Activated CD8-positive, alpha-beta memory T cell treated with anti-CD3 and anti-CD28 coated beads, Interleukin-2, amount 50 U/mL, for 4 hours (primary cell): ENCODE results near the gene HCRTR1.
"Not testable (repeated sequence)": the region's sequence is repeated elsewhere in the genome, so short reads cannot be mapped to it uniquely, and the experiment has no call there.

Experiments
- DNase-seq: peaks from one replicate; pipeline ENCODE4 v3.0.0-alpha.2; 2020

Gene HCRTR1

DNA sequence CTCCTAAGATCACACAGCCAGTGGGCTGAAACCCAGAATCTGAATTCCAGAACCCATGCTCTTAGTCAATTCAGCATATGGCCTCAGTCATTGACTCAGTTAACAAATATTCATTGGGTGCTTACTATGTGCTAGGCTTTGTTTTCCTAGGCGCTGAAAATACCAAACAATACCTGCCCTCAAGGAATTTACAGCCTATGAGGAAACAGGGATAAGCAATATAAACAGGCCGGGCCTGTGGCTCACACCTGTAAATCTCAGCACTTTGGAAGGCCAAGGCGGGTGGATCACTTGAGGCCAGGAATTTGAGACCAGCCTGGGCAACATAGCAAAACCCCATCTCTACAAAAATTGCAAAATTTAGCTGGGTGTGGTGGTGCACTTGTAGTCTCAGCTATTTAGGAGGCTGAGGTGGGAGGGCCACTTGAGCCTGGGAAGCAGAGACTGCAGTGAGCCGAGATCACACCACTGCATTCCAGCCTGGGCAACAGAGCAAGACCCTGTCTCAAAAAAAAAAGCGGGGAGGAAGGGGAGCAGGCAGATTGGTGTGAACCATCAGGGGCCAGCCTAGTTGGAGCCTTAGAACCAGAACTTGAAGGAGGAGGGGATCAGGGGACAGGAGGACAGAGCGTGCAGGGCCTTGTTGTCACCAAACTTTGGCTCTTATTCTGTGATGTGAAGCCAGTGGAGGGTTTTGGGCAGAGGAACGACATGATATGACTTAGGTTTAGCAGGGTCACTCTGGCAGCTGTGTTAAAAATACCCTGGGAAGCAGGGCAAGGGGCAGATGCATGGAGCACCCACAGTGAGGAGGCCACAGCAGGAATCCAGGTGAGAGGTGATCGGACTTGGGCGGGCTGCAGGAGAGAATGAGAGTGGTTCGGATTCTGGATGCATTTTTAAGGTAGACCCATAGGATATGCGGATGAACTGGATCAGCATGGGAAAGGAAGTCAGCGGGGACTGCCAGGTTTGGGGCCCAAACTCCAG lies 35.4 kb upstream of the HCRTR1 start:
- no peak for DNase-seq

DNA sequence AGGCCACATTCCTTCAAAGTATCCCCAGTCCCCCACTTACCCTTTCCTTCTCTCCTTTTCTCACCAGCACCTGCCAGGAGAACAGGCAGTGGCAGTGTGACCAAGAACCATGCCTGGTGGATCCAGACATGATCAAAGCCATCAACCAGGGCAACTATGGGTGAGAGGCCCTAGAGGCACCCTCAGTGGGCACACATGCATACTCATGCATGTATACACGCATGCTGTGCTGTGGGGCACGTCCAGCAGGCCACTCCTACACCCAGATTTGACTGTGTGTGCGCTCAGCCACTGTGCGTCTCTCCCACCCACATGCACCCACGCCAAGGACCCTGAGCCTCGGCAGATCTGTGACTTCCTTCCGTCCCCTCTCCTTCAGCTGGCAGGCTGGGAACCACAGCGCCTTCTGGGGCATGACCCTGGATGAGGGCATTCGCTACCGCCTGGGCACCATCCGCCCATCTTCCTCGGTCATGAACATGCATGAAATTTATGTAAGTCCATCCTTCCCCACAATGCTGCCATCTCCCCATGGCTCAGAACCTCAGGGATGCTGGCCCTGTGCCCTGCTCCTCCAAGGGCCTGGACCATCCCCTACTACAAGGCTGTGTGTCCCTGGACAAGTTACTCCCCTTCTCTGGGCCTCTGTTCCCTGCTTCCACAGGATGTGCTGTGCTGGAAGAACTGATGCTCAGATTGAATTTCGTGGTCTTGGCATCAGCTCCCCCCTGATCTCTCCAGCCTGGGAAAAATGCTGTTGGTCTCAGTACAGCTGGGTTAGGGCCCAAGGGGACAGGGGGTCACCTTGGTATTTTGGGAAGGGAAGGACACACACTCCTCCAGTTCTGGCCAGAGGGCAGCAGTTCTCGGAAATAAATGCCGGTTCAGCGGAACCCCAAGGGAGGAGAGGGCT lies 34.2 kb upstream of the HCRTR1 start:
- DNase-seq, result no peak

DNA sequence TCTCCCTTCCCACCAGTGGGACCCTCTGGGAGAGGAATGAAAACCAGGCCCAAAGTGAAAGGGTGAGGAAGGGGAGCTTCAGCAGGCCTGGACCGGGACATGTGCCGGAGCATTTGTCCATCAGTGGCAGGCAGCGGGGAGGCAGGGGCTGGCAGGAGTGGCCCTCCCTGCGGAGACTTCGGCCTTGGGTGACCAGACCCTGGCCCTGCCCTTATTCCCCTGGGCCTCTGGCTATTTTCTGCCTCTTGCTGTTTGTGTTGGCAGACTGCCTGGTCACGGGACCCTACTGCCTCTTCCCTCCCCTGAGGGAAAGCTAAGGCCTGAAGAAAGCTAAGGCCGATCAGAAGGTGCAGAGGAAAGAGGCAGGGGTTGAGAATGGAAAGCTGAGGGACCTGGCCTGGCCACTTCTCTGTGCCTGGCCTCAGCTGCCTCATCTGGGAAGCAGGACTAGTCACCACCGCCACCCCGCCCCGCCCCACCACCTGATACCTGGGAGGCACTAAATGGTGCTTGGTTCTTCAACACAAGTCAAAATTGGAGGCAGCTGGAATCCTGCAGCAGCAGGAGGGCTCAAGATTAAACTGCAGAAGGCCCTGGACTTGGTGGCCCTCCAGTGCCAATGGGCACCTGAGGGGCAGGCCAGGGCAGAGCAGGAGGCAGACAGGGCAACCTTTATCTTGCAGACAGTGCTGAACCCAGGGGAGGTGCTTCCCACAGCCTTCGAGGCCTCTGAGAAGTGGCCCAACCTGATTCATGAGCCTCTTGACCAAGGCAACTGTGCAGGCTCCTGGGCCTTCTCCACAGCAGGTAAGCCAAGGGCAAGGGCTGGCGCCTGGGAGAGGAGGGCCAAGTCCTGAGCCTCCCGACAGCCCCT lies 33.3 kb upstream of the HCRTR1 start:
- DNase-seq, result no peak

DNA sequence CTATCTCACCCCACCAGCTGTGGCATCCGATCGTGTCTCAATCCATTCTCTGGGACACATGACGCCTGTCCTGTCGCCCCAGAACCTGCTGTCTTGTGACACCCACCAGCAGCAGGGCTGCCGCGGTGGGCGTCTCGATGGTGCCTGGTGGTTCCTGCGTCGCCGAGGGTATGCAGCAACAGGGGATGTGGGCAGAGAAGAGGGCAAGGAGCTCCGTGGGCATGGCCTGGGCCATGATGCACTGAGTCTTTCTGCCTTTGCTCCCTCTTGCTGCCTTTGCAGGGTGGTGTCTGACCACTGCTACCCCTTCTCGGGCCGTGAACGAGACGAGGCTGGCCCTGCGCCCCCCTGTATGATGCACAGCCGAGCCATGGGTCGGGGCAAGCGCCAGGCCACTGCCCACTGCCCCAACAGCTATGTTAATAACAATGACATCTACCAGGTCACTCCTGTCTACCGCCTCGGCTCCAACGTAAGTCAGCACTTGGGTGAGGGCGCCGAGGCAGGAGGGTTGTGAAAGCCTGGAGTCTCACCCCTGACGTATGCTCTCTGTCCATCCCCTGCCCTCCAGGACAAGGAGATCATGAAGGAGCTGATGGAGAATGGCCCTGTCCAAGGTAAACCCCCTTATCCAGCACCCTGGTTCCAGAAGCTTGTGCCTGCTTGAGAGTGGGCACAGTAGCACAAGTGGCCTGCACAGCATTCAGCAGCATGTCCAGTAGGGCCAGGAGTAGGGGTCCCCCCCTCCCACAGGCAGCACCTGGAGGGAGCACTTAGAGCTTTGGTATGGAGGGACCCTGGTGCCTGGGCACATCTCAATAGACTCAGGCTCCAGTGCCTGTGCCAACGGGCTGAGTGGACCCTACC lies 32.4 kb upstream of the HCRTR1 start:
- no peak for DNase-seq

DNA sequence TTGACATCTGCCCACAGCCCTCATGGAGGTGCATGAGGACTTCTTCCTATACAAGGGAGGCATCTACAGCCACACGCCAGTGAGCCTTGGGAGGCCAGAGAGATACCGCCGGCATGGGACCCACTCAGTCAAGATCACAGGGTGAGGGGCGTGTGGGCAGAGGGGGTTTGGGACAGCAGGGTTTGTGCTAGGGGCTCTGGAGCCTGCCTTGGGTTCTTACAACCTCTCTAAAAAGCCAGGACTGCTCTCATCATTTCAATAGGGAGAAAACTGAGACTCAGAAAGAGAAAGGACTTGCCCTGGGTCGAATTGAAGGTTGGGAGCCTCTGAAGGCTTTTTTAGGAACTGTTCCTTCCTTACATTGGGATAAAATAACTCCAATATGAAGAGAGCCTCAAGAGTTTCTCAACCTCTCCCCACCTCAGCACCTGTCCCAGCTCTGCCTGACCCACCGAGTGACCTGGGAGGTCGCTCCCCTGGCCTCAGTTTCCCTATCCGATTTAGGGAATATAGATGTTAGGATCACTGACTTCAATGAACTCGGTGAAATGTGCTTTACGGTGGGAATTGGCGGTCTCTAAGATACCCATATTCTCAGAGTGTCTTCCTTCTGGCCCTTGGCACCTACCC lies 31.6 kb upstream of the HCRTR1 start:
- DNase-seq, result no peak

DNA sequence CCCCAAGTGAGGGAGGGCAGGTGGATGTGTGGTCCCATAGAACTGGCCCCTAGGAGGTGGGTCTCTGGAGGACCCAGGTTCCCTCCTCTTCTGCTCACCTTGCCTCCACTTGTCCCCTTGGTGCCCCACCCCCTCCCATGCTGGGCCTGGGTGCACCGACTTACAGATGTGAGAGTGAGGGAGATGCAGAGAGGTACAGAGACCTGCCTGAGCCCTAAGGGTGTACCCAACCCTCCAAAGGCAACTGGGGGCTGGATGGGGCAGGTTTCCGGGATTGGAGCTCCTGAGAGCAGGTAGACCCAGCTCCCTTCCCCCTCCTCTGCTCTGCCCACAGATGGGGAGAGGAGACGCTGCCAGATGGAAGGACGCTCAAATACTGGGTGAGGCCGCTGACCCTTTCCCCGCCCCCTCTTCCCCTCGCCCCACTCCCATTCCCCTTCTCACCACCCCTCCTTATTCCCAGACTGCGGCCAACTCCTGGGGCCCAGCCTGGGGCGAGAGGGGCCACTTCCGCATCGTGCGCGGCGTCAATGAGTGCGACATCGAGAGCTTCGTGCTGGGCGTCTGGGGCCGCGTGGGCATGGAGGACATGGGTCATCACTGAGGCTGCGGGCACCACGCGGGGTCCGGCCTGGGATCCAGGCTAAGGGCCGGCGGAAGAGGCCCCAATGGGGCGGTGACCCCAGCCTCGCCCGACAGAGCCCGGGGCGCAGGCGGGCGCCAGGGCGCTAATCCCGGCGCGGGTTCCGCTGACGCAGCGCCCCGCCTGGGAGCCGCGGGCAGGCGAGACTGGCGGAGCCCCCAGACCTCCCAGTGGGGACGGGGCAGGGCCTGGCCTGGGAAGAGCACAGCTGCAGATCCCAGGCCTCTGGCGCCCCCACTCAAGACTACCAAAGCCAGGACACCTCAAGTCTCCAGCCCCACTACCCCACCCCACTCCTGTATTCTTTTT lies 30.8 kb upstream of the HCRTR1 start:
- DNase-seq, result no peak

DNA sequence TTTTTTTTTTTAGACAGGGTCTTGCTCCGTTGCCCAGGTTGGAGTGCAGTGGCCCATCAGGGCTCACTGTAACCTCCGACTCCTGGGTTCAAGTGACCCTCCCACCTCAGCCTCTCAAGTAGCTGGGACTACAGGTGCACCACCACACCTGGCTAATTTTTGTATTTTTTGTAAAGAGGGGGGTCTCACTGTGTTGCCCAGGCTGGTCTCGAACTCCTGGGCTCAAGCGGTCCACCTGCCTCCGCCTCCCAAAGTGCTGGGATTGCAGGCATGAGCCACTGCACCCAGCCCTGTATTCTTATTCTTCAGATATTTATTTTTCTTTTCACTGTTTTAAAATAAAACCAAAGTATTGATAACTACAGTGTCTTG lies 30.2 kb upstream of the HCRTR1 start:
- not testable (repeated sequence) for DNase-seq

DNA sequence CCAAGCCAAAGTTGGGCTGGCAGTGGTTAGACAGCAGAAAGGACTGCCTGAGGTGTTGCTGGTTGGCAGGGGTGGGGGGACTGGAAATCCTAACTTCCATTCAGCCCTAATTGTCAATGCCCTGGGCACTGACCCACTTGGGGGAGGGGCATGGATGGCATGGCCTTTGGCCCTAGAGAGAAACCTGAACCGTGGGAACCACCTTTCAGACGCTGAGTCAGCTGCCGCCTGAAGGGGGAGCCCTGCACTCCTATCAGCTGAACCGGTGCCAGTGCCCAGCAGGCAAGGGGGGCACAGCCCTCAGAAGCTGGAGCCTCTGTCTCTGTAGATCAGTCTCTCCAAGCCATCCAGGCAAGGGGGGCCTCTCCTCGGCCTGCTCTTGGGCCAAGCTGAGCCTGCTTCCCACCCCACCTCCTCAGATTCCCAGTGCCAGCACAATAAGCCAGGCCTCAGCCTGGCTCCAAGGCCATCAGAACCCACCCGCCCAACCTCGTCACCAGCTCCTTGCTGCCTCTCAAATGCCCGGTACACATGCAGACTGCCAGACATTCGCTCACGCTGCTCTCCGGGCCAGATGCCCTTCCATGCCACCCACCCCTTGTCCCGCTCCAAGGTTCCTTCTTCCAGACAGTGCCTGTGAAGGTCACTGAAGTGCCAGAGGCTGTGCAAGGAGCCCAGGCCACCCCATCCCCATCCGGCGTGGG lies 29.6 kb upstream of the HCRTR1 start:
- peak; percentile 46 for DNase-seq

DNA sequence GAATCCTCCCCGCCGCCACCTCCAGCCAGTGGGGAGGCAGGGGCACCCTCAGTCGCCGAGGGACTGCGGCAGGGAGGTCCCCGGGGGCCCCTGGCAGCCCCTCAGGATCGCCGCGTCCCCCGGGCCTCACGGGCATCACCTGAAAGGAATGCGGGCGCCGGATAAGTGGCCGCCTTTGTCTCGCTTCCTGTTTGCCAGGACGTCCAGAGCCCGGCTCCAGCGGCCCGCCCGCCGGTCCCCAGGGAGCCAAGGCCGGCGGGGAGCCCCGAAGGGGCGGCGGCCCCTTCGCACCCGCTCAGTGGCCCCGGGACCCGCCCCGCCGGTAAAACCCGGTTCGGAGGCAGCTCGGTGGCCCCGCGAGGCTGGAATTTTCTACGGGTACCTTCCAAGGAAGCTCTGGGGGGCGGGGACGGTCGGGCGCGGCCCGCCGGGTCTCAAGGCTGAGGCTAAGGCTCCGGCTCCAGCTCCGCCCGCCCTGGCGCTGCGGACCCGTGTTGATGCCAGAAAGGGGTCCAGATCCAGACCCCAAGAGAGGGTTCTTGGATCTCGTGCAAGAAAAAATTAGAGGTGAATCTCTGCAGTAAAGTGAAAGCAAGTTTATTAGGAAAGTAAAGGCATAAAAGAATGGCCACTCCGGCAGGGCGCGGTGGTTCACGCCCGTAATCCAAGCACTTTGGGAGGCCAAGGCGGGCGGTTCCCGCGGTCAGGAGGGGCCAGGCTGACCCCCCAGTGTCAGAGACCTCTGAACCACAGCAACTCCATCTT lies 28.6 kb upstream of the HCRTR1 start:
- DNase-seq, result no peak

DNA sequence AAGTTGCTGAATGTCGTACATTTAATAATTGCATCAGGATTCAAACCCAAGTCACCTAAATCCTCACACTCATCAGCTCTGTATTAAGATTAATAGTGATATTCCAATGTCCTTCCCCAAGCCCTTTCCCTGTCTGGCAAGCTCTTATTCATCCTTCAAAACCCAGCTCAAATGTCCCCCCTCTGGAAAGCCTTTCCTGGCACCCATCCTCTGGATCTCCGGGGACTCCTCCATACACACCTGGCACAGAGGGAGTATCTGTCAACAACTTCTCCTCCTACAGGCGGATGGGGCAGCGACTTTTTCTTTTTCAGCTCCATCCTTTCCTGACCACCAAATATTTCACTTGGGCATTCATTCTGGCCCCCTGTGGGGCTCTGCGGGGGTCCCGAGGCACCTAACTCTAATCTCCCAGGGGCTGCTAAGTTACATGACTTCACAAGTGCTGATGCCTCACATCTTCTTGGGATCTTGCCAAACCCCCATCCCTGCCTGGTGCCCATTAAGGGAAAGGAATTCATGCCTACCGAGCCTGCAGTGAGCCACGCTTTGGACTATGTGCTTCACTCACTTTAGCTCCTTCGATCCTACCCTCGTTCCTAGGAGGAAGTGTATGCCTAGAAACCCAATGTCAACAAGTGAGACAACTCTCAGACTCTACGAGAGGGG lies 25.9 kb upstream of the HCRTR1 start:
- no peak for DNase-seq

DNA sequence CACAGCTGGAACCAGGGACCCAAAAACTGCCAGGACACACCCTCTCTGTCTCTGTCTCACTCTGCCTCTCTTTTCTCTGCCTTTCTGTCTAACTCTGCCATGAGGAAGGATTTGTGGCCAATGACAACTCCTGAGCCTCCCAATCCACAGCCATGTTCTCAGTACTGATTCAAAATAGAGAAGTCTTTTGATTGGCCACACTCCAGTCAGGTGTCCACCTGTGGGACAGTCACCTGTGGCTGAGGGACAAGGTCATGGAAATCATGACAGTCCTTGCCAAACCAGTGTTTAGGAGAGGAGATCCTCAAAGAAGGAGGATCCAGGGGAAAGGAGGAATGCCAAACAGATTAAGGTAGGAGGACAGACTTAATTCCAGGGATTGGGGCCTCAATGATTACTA lies 25.4 kb upstream of the HCRTR1 start:
- DNase-seq, result no peak

DNA sequence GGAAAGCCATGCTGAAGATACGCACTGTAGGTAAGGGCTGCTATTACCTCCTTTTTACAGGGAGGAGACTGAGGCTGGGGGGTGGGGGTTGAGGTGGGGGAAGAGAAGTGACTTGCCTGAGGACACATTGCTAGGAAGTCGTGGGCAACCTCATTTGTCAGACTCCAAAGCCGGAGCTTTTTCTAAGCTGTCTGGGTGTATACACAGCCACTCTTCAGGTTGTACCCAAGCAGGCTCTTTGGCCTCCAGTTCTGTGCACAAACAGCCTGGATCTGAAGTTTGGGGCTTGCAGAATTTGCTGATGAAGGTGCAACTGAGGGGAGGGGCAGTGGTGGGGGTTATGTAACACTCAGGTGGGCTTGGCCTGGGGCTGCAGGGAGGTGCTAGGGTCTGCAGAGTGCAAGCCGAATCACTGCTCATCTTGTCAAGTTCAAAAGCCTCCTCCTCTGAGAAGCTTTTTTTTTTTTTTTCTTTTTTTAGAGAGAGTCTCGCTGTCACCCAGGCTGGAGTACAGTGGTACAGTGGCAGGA lies 24.3 kb upstream of the HCRTR1 start:
- no peak for DNase-seq

DNA sequence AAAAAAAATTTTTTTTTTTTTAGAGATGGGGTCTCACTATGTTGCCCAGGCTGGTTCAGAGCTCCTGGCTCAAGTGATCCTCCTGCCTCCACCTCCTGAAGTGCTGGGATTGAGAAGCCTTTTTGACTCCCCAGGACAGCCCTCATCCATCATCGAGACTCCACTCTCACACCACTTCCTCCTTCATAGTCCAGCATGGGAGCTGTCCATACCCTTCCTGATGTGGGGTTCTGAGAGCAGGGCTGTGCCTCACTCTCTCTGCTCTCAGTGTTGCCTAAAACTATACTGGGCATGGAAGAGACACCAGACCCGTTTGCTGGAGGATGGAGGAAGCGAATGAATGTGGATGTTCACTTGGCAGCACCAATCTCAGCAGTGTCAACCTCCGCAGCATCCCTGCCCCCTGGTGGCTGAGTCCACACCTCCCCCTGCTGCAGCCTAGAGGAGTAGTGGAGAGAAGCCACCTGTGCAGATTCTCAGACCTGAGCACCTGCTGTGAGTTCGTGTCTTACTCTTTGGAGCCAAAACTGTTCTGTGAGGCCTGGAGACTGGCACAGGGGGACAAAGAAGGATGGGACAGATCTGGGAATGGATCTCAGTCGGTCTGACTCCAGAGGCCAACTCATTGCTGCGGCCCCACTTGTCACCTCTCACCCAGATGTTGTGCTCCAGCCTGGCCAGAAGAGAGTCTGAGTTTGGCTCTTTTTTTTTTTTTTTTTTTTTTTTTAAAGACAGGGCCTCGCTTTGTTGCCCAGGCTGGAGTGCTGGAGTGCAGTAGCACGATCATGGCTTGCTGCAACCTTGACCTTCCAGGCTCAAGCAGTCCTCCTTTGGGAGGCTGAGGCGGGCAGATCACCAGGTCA lies 23.5 kb upstream of the HCRTR1 start:
- DNase-seq, result peak; percentile 71

DNA sequence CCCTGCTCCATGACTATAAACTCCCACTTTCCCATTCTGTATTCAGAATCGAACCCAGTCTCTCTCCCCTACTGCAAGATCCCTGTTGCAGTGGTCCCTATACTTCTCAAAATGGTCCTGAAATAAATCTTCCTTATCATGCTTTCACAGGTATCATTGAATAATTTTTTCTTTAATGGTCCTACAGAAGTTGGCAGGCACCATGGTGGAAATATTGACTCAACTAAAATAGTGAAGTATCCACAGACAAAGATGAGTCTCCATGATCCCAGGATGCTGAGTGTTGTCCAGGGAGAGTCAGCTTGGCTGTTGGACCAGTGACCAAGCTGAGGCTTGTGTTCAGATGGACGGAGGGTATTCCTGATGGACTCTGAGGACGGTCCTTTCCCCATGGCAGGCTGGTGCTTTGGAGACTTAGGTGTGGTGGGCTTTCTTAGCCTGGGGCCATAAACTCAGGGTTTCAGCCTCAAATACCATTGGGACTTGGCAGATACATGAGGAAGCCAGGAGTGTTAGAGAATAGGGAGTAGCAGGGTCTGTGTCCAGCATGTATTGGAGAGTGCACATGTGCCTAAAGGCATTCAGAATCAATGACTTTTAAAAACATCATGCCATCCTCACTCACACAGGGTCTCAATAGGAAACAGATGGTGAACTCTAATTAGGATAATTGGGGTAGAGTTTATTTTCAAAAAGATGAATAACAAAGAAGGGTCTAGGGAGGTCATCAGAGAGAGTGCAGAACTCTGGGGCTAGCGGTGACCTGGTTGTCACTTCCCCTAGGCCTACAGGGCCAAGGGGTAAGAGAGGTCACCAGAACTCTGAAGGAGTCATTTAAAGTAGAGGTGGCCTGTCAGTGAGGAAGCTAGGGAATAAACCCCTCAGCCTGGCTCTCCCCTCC lies 21.4 kb upstream of the HCRTR1 start:
- DNase-seq, result no peak

DNA sequence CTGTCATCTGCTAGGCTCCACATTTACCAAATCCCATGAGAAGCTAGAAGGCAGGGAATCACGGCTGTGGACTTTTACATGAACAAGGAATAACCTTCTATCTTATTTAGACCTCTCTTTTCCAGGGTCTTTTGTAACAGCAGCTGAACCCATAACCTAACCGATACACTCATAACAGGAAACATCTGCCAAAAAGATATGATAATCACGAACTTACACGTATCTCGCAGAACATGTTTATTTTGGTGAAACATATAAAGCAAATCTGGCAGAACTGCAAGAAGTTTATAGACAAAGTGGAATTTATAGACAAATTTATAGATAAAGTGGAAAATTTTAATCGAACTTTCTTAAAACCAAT lies 20.8 kb upstream of the HCRTR1 start:
- DNase-seq, result no peak

DNA sequence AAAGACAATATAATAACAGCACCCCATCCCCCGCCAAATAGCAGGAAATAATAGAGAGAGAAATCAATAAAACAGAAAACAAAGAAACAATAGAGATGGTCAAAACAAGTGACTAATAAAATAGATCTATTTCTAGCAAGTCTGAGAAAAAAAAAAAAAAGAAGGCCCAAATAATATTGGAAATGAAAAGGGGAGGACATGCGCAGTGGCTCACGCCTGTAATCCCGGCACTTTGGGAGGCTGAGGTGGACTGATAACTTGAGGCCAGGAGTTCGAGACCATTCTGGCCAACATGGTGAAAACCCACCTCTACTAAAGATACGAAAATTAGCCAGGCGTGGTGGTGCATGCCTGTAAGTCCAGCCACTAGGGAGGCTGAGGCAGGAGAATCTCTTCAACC lies 18.5 kb upstream of the HCRTR1 start:
- no peak for DNase-seq
